ENCODE measurements around the gene EDN2. TPM values are rescaled to one million over a fixed set of nuclear protein-coding genes. Genes with fewer than 3 reads are reported as not detected.

EDN2 gene
- total RNA-seq, 4 donors from 2014 or later = 0.40 to 1.2 TPM; not detected in 2

GRCh38 chr1:41483001-41483850, 1.3 kb downstream of the EDN2 start:
- Histone ChIP-seq H3K9me3 (no peaks in the 10 kb centered on the region), H3K4me3 (no peak overlapping the region), H3K36me3 (no peaks in the 10 kb centered on the region), H3K4me1 (peaks cover 62 to 91% (median 79%) of the 10 kb centered on the region in 4 donors), H3K27ac (replicated peaks in 1 of 4) (peak overlapping the region; percentile 70 to 78 (median 74)), H3K27me3 (no peaks in the 10 kb centered on the region)
- 70% methylated on average over 17 of the region's 21 CpGs for WGBS
- intact Hi-C loops (cut with DNase I) = no loop called here
- no peak for DNase-seq (ENCODE audit: extremely low spot score)
- TF ChIP-seq CTCF (IDR thresholded peaks at IDR 0.05) = no peak
- no peak for TF ChIP-seq POLR2A (IDR thresholded peaks at IDR 0.05; ENCODE audit: low read depth)
- no peak for TF ChIP-seq POLR2AphosphoS5 (IDR thresholded peaks at IDR 0.05)
- TF ChIP-seq EP300 (IDR thresholded peaks at IDR 0.05) = no peak

- no peak for DNase-seq (ENCODE audit: extremely low spot score)
- 37% methylated on average over 13 of the region's 18 CpGs for WGBS
- no peaks in the 10 kb centered on the region for H3K27me3 ChIP-seq
- TF ChIP-seq POLR2A (IDR thresholded peaks at IDR 0.05; ENCODE audit: low read depth) (no peak), CTCF (IDR thresholded peaks at IDR 0.05) (no peak), POLR2AphosphoS5 (IDR thresholded peaks at IDR 0.05) (peak; percentile 3 to 10), EP300 (IDR thresholded peaks at IDR 0.05) (no peak)
- intact Hi-C loops (cut with DNase I) = no loop called here
- no peaks in the 10 kb centered on the region for H3K36me3 ChIP-seq
- peak overlapping the region; percentile 70 to 78 (median 74) for H3K27ac ChIP-seq (replicated peaks in 1 of 4)
- no peaks in the 10 kb centered on the region for H3K9me3 ChIP-seq
- H3K4me1 ChIP-seq = peaks cover 56 to 91% (median 75%) of the 10 kb centered on the region in 4 donors
- no peak overlapping the region for H3K4me3 ChIP-seq
Measured at GRCh38 chr1:41482001-41482765, 2.3 kb downstream of the EDN2 start.

GRCh38 chr1:41481109-41481775, 3.2 kb downstream of the EDN2 start:
- Histone ChIP-seq H3K27me3 (no peaks in the 10 kb centered on the region), H3K4me1 (peaks cover 55 to 91% (median 75%) of the 10 kb centered on the region in 4 donors), H3K4me3 (no peak overlapping the region), H3K9me3 (no peaks in the 10 kb centered on the region), H3K36me3 (no peaks in the 10 kb centered on the region), H3K27ac (replicated peaks in 1 of 4) (peak overlapping the region in 2 of 4 donors; percentile 77 to 78)
- WGBS = 83% methylated on average over 14 of the region's 15 CpGs
- DNase-seq (ENCODE audit: extremely low spot score) = no peak
- intact Hi-C loops (cut with DNase I) = no loop called here
- TF ChIP-seq CTCF (IDR thresholded peaks at IDR 0.05) (no peak), POLR2A (IDR thresholded peaks at IDR 0.05; ENCODE audit: low read depth) (no peak), POLR2AphosphoS5 (IDR thresholded peaks at IDR 0.05) (no peak), EP300 (IDR thresholded peaks at IDR 0.05) (no peak)

GRCh38 chr1:41480204-41481108, 4.0 kb downstream of the EDN2 start:
- intact Hi-C loops (cut with DNase I) = no loop called here
- H3K4me3 ChIP-seq = no peak overlapping the region
- TF ChIP-seq CTCF (IDR thresholded peaks at IDR 0.05) (no peak), POLR2AphosphoS5 (IDR thresholded peaks at IDR 0.05) (no peak), POLR2A (IDR thresholded peaks at IDR 0.05; ENCODE audit: low read depth) (no peak), EP300 (IDR thresholded peaks at IDR 0.05) (no peak)
- H3K27me3 ChIP-seq = no peaks in the 10 kb centered on the region
- whole genome bisulfite sequencing = 96% methylated on average over 10 of the region's 10 CpGs
- H3K9me3 ChIP-seq = no peaks in the 10 kb centered on the region
- peaks cover 52 to 91% (median 75%) of the 10 kb centered on the region in 4 donors for H3K4me1 ChIP-seq
- H3K36me3 ChIP-seq = no peaks in the 10 kb centered on the region
- DNase-seq (ENCODE audit: extremely low spot score) = no peak
- peak overlapping the region in 3 of 4 donors; percentile 39 to 71 (median 64) for H3K27ac ChIP-seq (replicated peaks in 1 of 4)
